HG03039 (cell line): Measurements from ENCODE around the gene SLFN11.
"Not testable (repeated sequence)": the region's sequence is repeated elsewhere in the genome, so short reads cannot be mapped to it uniquely, and the experiment has no call there.

ENCODE experiments used
- ATAC-seq: cut with Tn5 transposase; IDR thresholded peaks from one replicate; pipeline ENCODE4 v1.9.1; 2021; ENCODE audit warnings: mild to moderate bottlenecking, moderate library complexity; ENCODE audit not compliant: unreplicated experiment

SLFN11 gene, protein sequence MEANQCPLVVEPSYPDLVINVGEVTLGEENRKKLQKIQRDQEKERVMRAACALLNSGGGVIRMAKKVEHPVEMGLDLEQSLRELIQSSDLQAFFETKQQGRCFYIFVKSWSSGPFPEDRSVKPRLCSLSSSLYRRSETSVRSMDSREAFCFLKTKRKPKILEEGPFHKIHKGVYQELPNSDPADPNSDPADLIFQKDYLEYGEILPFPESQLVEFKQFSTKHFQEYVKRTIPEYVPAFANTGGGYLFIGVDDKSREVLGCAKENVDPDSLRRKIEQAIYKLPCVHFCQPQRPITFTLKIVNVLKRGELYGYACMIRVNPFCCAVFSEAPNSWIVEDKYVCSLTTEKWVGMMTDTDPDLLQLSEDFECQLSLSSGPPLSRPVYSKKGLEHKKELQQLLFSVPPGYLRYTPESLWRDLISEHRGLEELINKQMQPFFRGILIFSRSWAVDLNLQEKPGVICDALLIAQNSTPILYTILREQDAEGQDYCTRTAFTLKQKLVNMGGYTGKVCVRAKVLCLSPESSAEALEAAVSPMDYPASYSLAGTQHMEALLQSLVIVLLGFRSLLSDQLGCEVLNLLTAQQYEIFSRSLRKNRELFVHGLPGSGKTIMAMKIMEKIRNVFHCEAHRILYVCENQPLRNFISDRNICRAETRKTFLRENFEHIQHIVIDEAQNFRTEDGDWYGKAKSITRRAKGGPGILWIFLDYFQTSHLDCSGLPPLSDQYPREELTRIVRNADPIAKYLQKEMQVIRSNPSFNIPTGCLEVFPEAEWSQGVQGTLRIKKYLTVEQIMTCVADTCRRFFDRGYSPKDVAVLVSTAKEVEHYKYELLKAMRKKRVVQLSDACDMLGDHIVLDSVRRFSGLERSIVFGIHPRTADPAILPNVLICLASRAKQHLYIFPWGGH

DNA sequence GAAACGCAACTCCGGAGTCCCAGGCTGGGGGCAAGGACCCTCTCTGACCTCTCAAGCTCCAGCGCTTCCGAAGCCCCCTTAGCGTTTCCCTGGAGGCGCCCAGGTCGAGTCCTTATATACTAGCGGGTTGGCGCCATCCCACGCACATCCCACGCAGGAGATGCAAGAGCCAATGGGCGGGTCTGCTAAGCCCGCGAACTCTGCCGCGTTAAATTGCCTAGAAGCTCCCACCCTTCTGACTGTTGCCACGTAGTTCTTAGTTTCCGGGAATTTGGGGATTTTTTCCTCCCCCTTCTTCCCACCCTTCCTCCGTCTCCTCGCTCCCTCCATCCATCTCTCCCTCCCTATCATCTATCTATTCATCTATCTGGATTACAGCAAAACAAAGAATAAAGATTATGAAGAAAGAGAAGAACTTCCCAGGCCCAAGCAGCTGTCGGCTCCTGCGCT lies at the start of gene SLFN11:
SLFN11 (minus strand) TSS at position 88 of the 450 bp plus-strand sequence. CDS start 9,814 bp downstream, outside the sequence.
- peak; percentile 41 for ATAC-seq

DNA sequence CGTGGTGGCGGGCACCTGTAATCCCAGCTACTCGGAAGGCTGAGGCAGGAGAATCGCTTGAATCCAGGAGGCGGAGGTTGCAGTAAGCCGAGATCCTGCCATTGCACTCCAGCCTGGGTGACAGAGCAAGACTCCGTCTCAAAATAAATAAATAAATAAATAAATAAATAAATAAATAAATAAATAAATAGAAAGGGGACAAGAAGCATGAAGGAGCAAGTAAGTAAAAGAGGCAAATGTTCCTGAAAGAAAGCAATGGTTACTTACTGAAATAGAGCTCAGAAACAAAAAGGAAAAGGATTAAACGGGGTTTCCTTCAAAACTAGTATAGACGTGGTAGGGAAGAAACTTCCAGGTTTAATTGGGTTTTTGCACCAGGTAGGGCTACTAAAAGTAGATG lies 47.6 kb upstream of the SLFN11 start:
- ATAC-seq = not testable (repeated sequence)

DNA sequence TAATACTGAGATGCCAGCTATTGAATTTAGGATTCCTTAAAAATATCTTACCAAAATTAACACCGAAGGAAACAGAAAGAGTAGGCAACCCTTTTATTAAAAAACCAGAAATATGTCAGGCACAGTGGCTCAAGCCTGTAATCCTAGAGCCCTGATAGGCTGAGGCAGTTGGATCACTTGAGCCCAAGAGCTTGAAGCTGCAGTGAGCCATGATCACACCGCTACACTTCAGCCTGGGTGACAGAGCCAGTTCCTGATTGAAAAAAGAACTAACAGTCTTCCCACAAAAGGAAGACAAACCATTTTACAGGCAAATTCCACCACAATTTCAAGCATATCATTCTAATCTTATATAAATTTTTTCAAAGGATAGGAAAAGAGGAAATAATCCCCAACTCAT lies 43.2 kb upstream of the SLFN11 start:
- no peak for ATAC-seq

DNA sequence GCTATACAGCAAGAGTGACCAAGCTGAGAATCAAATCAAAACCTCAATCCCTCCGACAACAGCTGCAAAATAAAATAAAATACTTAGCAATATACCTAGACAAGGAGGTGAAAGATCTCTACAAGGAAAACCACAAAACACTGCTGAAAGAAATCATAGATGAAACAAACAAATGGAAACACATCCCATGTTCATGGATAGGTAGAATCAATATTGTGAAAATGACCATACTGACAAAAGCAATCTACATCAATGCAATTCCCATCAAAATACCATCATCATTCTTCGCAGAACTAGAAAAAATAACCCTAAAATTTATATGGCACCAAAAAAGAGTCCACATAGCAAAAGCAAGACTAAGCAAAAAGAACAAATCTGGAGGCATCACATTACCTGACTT lies 41.3 kb upstream of the SLFN11 start:
- not testable (repeated sequence) for ATAC-seq

DNA sequence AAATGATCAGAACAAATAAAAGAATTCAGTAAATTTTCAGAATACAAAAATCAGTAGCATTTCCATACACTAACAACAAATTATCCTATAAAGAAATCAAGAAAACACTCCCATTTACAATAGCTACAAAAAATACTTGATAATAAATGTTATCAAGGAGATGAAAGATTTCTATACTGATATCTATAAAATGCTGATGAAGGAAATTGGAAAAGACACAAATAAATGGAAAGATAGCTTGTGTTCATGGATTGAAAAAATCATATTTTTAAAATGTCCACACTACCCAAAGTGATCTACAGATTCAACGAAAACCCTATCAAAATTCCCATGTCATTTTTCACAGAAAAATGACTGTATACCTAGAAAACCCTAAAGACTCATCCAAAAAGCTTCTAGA lies 40.8 kb upstream of the SLFN11 start:
- no peak for ATAC-seq

DNA sequence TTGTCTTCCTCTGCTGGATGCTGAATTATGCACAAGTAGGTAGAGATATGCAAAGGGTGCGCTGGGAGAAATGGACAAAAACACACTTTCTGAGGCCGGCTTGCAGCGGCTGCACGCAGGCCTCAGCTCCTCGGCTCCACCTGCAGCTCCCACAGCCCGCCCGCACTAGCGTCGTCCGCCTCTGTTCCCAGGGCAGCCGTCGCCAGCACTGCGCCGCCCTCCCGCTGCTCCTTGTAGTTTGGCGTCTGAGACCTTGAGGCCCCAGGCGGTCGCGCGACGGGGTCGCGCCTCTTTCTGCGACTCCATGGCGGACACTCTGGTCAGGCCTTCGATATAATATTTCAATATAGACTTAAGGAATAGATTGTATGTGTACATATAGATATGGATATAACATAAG lies 34.1 kb upstream of the SLFN11 start:
- no peak for ATAC-seq

DNA sequence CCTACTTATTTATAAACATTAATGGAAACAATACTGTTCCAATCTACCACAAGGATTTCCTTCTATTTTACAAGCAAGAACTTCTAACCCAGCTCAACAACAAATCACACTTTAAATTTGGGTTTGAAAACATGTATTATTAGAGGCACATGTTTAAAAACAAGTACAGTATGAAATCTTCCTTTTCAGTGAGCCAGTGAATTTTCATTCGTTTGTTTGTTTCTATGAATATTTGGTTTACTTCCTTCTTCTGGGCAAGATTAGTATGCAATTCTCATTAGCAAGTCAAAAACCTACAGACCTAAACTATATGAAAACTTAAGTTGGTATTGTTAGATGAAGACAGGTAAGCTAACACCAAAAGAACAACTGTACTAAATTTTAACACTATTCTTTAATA lies 33.1 kb upstream of the SLFN11 start:
- ATAC-seq = no peak

DNA sequence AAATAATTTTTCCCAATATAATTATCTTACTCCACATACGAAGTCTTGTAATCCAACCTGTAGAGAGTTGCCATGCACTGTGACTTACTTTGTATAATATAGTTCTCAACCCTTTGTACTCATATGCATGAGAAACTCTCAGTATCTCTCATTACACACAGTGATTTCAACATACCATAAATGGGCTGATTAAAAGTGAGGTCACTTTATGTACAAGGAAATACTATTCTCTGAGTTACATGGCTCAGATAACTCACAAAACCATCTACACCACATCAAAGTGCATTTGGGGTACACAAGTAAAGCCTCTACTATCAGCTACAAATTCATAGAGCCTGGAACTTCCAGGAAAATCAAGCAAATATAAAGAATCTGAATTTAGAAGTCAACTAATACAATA lies 30.9 kb upstream of the SLFN11 start:
- ATAC-seq = no peak

DNA sequence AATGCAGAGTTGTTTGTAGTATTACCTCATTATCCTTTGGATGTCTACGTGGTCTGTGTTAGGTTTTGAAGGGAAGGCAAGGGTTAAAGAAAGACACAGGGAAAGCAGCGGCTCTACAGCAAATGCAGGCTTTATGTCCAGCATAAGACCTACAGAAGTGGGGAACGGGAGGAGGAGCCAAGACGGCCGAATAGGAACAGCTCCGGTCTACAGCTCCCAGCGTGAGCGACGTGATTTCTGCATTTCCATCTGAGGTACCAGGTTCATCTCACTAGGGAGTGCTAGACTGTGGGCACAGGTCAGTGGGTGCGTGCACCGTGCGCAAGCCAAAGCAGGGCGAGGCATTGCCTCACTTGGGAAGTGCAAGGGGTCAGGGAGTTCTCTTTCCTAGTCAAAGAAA lies 20.4 kb upstream of the SLFN11 start:
- not testable (repeated sequence) for ATAC-seq

DNA sequence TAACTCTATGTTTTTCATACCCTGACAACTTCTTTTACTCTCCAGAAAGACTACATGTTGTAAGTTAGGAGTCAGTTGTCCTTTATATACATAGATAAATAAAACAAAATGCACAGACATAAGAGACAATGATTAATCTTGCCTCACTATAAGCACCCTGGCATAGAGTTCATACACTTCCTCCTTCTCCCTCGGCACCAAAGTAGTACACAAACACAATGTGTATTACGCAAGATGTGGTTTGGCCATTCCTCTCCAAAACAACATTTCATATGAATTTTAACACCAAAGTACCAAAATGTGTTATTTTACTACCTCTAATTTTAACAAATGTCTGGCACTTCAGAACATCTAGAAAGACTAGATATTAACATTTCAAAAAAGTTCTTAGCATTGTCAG lies 17.2 kb upstream of the SLFN11 start:
- ATAC-seq = no peak

DNA sequence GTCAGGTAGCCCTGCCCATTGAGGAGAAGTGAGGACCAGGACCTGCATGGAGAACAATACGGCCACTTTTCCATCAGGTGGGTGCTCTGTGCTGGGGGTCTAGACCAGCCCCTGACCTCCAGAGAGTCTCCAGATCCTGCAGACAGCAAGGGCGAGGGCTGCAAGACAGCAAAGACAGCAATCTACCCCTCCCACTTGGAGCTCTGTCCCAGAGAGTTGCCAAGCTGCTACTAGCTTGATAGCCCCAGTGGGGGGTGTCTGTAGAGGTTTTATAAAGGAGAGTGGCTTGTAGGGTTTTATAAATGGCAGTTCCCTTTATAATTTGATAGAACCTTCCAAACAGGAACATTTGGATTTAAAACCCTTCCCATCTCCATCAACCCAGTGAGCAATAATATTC lies 16.7 kb upstream of the SLFN11 start:
- no peak for ATAC-seq

DNA sequence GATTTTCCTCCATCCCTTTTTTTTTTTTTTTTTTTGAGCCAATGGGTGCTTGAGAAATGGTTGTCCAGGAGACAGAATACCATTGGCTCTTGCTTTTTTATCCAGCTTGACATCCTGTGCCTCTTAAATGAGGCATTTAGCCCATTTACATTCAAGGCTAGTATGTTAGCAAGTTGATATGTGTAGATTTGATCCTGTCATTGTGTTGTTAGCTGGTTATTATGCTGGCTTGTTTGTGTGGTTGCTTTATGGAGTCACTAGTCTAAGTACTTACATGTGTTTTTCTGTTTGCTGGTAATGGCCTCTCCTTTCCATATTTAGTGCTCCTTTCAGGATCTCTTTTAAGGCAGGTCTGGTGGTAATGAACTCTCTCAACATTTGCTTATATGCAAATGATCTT lies 14.1 kb upstream of the SLFN11 start:
- ATAC-seq = no peak

DNA sequence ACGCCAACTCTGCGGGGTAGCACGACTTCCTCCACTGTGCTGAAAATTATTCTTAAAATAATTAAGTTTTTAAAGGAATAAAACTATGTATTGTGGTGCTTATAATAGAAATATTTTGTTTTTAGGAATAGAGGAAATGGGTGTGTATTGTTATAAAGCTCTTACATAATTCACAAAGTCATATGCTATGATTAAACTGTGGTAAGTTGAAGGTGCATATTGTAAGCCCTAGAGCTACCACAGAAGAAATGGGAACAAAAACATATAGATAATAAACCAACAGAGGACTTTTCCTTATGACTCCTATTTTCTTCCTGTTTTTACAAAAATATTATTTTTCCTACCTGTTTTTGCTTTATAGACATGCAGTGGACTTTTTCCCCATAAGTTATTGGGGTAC lies 4.3 kb upstream of the SLFN11 start:
- no peak for ATAC-seq

DNA sequence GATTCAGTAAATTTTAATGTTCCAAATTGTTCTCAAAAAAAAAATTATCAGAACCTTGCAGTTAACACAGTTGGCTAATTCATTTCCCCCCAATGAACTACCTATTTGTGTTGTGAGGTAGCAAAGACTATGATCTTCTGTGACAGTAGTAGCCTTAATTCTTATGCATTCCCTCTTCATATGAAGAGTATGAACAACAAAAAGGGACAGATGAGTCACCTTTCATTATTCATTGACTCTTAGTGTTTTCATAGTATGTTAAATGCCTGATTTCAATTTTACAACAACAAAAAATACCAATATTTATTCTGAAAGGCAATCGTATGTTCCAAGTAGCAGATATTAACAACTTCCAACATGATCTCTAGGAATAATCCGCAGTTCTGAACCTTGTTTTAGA lies 3.6 kb upstream of the SLFN11 start:
- no peak for ATAC-seq

DNA sequence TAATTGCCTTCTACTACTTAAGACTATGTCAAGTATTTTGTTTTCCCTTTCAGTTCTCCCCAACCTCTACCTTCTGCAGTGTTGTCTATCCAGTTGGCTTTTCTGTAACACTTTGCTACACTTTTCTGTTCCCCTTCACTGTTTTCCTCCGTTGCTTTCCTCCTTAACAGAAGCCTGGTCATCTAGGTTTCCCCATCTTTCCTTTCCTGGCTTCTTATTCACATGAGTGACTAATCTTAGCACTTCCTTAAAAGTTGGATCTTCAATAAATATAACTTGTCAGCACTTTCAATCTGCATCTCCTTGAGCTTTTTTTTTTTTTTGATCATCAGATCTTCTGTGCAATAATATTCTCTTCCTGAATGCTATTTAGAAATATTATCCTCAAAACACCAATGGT lies 2.8 kb upstream of the SLFN11 start:
- no peak for ATAC-seq

DNA sequence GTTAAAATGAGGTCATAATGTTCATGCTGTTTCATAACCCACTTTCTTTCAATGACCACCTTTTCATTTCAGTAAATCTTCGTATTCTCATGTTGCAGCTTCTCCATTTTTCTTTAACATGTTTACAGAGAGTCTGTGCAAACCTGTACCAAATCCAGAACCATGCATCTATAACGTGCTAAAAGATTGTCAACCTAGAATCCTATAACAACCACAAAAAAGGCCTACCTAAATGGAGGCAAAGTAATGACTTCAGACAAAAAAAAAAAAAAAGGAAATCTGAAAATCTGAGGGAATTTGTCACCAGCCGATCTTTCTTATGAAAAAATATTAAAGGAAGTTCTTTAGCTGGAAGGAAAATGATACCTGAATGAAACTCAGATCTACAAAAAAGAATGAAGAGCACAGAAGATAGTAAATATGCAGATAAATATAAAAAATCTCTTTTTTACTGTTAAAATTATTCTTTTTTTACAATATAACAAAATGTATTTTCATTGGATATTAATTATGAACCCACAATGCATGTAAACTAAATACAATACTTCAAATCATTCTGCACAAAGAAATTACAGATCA lies 1.4 kb upstream of the SLFN11 start:
- no peak for ATAC-seq

DNA sequence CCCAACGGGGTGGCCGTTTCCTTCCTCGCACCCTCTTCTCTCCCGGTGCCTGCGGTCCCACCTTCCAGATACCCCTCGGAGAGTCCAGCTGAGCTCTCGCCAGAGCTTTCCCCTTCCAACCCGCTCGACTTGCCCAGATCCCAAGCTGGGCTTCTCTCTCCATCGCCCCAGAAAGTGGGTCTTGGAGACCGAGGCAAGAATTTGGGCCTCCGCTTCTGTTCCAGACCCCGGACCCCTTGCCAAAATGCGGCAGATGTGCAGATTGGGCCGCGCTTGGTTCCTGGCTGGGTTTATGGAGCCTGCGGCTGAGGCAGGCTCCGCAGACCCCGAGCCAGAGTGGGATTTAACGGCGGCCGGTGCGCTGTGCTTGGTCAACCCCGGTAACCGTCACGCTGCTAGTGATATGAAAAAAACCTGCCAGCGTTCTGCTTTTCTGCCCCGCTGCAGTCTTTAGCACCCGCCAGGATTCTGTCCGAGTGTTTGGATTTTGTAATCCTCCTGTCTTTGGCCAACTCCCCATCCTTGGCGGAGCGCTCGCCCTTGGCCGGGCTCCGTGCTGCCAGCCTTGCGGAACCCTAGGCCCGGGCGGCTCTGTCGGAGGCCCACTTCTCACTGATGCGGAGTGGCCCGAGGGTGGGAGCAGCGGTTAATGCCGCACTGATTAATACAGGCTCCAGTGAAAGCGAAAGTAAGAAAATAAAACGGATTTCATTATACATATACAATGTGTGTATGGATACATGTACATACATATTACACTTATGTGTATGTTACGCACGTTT lies 754 bp upstream of the SLFN11 start:
- ATAC-seq = no peak

DNA sequence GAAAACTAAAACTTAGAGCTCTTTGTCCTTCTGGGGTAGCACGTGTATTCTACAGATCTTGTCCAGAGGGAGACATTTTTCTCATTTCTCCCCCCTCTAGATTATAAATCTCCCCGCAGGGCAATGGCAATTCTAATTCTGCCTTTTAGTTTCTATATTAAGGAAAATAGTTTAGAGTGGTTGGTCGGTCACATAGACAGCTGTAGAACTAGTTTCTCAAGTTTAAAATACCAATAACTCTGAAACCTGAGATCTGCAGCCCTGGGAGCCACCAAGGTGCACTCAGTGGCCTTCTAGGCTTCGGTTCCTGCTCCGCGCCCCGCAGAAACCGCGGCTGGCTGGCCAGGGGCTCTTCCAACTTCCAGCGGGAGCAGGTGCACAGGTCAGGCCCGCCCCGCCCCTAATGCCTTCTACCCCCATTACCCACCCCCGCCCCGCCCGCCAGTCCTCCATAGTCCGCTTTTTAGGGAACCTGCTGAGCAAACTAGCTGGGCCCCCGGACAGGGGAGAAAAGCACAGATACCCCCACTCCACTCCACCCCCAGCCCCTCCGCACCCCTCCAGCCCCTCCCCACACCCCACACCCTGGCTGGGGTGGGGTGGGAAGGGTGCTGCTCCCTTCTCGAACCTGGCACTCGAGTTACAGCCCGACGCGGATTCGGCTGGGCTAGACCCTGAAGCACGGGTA lies 431 bp downstream of the SLFN11 start:
- ATAC-seq = peak; percentile 30

DNA sequence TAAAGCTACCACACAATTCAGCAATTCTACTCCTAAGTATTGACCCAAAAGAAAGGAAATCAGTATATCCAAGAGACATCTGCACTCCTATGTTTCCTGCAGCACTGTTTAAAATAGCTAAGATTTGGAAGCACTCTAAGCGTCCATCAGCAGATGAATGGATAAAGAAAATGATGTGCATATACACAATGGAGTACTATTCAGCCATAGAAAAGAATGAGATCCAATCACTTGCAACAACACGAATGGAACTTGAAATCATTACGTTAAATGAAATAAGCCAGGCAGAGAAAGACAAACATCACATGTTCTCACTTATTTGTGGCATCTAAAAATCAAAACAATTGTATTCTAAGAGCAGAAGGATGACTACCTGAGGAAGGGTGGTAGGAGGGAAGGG lies 1.5 kb downstream of the SLFN11 start:
- no peak for ATAC-seq
